HCT116 (cell line): ENCODE results near the gene CDKN2B-AS1. TPM values are rescaled to one million over a fixed set of nuclear protein-coding genes. Genes with fewer than 3 reads are reported as not detected.

Source experiments
- ATAC-seq: fragments of 200-7000 bp; cut with Tn5 transposase; 2 replicates; pipeline ENCODE4 v1.9.1; 2020; ENCODE audit warnings: mild to moderate bottlenecking, moderate library complexity
- BruUV-seq: library from RNA; stranded (reverse); fragments of 400-500 nt; replicated peaks from 2 replicates; lab custom pipeline; 2021; lab: Mats Ljungman, UMichigan
- CTCF ChIA-PET: fragments of 300-600 bp; sonication (Branson Sonifier 250); formaldehyde crosslinking; loops from one replicate; lab custom pipeline; 2021; ENCODE audit warnings: antibody characterized with exemption; lab: Charles Lee
- POLR2A ChIA-PET: fragments of 300-600, 350-600 bp; sonication (Branson Sonifier 250); formaldehyde crosslinking; loops from one replicate; lab custom pipeline; 2021; ENCODE audit warnings: antibody characterized with exemption; lab: Charles Lee
- RAD21 ChIA-PET, 2 experiments: fragments of 300-600 bp; sonication (Branson Sonifier 250); formaldehyde crosslinking; loops; one replicate each; lab custom pipeline; 2023; ENCODE audit warnings: low total read pairs in 2 of 2; ENCODE audit not compliant: uncharacterized antibody in 2 of 2, unreplicated experiment in 2 of 2, low non-redundant PET in 1 of 2; lab: Charles Lee
- DNase-seq: peaks from one replicate; pipeline ENCODE4 v3.0.0-alpha.2; 2010; ENCODE audit warnings: low read depth, low spot score
- H2AFZ ChIP-seq: fragments of 200-600 bp; shearing (Covaris generic), sonication (generic); 2 replicates; pipeline ENCODE4 v1.6.1; 2017; ENCODE audit warnings: low read depth, mixed run types, mixed read lengths, antibody characterized with exemption, low read length; ENCODE audit not compliant: poor library complexity, severe bottlenecking
- H3K27ac ChIP-seq: 2 replicates; pipeline ENCODE4 v1.5.1; 2012; ENCODE audit warnings: low read depth, low read length
- H3K27me3 ChIP-seq: fragments of 200-600 bp; sonication (generic); 2 replicates; pipeline ENCODE4 v1.6.1; 2016; ENCODE audit warnings: mixed run types, low read length, mixed read lengths; ENCODE audit not compliant: insufficient read depth
- H3K36me3 ChIP-seq, 2 experiments: fragments of 200-500 bp in 1 of 2; fragments of 200-600 bp in 1 of 2; sonication (Bioruptor generic) in 1 of 2; sonication (generic) in 1 of 2; 2 replicates each; pipeline versions ENCODE4 v1.5.1 to v1.6.1; 2014 to 2016; ENCODE audit warnings: low read length in 2 of 2, inconsistent platforms in 1 of 2, mixed read lengths in 1 of 2, mixed run types in 1 of 2; ENCODE audit not compliant: insufficient read depth in 2 of 2, control insufficient read depth in 1 of 2
- H3K4me1 ChIP-seq, 2 experiments: fragments of 200-600 bp in 1 of 2; sonication (generic) in 1 of 2; 2 replicates each; pipeline versions ENCODE4 v1.5.1 to v1.6.1; 2012 to 2017; ENCODE audit warnings: low read length in 2 of 2, inconsistent platforms in 1 of 2, mild to moderate bottlenecking in 1 of 2, mixed read lengths in 1 of 2, mixed run types in 1 of 2, moderate library complexity in 1 of 2; ENCODE audit not compliant: insufficient read depth in 2 of 2, control insufficient read depth in 1 of 2
- H3K4me2 ChIP-seq: fragments of 200-600 bp; sonication (generic); 2 replicates; pipeline ENCODE4 v1.6.1; 2017; ENCODE audit warnings: mixed run types, low read length, mixed read lengths
- H3K4me3 ChIP-seq, 2 experiments: fragments of 200-600 bp in 1 of 2; sonication (generic) in 1 of 2; replicated peaks in 1 of 2; 2 replicates each; pipeline ENCODE4 v1.5.1; 2011 to 2016; ENCODE audit warnings: low read length in 2 of 2, control low read depth in 1 of 2, low read depth in 1 of 2, mild to moderate bottlenecking in 1 of 2, mixed read lengths in 1 of 2, mixed run types in 1 of 2
- H3K79me2 ChIP-seq: fragments of 200-600 bp; sonication (generic); 2 replicates; pipeline ENCODE4 v1.6.1; 2017; ENCODE audit warnings: mild to moderate bottlenecking, mixed run types, low read length, moderate library complexity, mixed read lengths; ENCODE audit not compliant: insufficient read depth
- H3K9ac ChIP-seq: fragments of 200-600 bp; sonication (generic); 2 replicates; pipeline ENCODE4 v1.6.1; 2016; ENCODE audit warnings: low read length, mixed read lengths
- H3K9me2 ChIP-seq: fragments of 200-600 bp; sonication (generic), shearing (Covaris generic); 2 replicates; pipeline ENCODE4 v1.6.1; 2017; ENCODE audit warnings: mixed run types, mild to moderate bottlenecking, moderate library complexity; ENCODE audit not compliant: insufficient read depth
- H3K9me3 ChIP-seq, 2 experiments: fragments of 200-500 bp in 1 of 2; fragments of 200-600 bp in 1 of 2; sonication (Bioruptor generic) in 1 of 2; sonication (generic) in 1 of 2; 2 replicates each; pipeline ENCODE4 v1.6.1; 2014 to 2017; ENCODE audit warnings: low read length in 2 of 2, mixed read lengths in 2 of 2, inconsistent platforms in 1 of 2, low read depth in 1 of 2, mild to moderate bottlenecking in 1 of 2, mixed run types in 1 of 2, moderate library complexity in 1 of 2; ENCODE audit not compliant: control insufficient read depth in 1 of 2, insufficient read depth in 1 of 2
- H4K20me1 ChIP-seq: fragments of 200-600 bp; sonication (generic), shearing (Covaris generic); 2 replicates; pipeline ENCODE4 v1.6.1; 2017; ENCODE audit warnings: mixed run types, mild to moderate bottlenecking, moderate library complexity; ENCODE audit not compliant: insufficient read depth
- ATF3 ChIP-seq: IDR thresholded peaks from 2 replicates; pipeline ENCODE4 v1.6.1; 2012
- CBX3 ChIP-seq: IDR thresholded peaks from 2 replicates; pipeline ENCODE4 v1.6.1; 2012; ENCODE audit warnings: low read depth
- CTCF ChIP-seq, 3 experiments: fragments of 200-600 bp in 1 of 3; sonication (generic) in 1 of 3; IDR thresholded peaks in 2 of 3; conservative IDR thresholded peaks in 1 of 3; 2 replicates each; pipeline ENCODE4 v1.5.1; 2012 to 2017; ENCODE audit warnings: low read depth in 2 of 3, low read length in 2 of 3, antibody characterized with exemption in 1 of 3, borderline replicate concordance in 1 of 3, control low read depth in 1 of 3, mild to moderate bottlenecking in 1 of 3, mixed read lengths in 1 of 3, mixed run types in 1 of 3, moderate library complexity in 1 of 3; ENCODE audit not compliant: insufficient read depth in 1 of 3
- EZH2 ChIP-seq: fragments of 200-600 bp; sonication (generic); IDR thresholded peaks from 2 replicates; pipeline ENCODE4 v1.6.1; 2017; ENCODE audit warnings: antibody characterized with exemption, mixed run types
- MAX ChIP-seq: IDR thresholded peaks from 2 replicates; pipeline ENCODE4 v1.6.1; 2012
- POLR2A ChIP-seq: IDR thresholded peaks from 2 replicates; pipeline ENCODE4 v1.7.0; 2011; ENCODE audit warnings: borderline replicate concordance; ENCODE audit not compliant: insufficient read depth, insufficient read length; ENCODE audit errors: extremely low read depth
- SRF ChIP-seq: IDR thresholded peaks from 2 replicates; pipeline ENCODE4 v1.6.1; 2012; ENCODE audit warnings: low read depth
- YY1 ChIP-seq: IDR thresholded peaks from 2 replicates; pipeline ENCODE4 v1.6.1; 2011; ENCODE audit warnings: low read length, low read depth, moderate library complexity, mild to moderate bottlenecking; ENCODE audit not compliant: insufficient replicate concordance; ENCODE audit errors: extremely low read depth
- ZBTB33 ChIP-seq: IDR thresholded peaks from 2 replicates; pipeline ENCODE4 v1.6.1; 2011; ENCODE audit warnings: mild to moderate bottlenecking, low read length, moderate library complexity; ENCODE audit not compliant: insufficient replicate concordance; ENCODE audit errors: extremely low read depth
- ZFX ChIP-seq: fragments of 450-650 bp; IDR thresholded peaks from 2 replicates; pipeline ENCODE4 v1.6.1; 2017
- intact Hi-C: fragments of 100-400 bp; cut with micrococcal nuclease; formaldehyde crosslinking; loops from 2 replicates; pipeline ENCODE4 v1.10.0; 2022
- total RNA-seq: library from RNA; stranded (reverse); gene quantifications from one replicate; pipeline ENCODE4 v1.2.1, GENCODE V29; 2021; ENCODE audit not compliant: unreplicated experiment

Gene CDKN2B-AS1
- total RNA-seq, 1 experiment from 2014 or later: 1.7 TPM

GRCh38 chr9:22068369-22068768 lies 73.8 kb downstream of the CDKN2B-AS1 start:
- Histone ChIP-seq H4K20me1 (no peaks in the 10 kb centered on the region), H3K4me3 (no peak overlapping the region), H3K4me1 (no peaks in the 10 kb centered on the region), H3K27me3 (no peaks in the 10 kb centered on the region), H3K79me2 (no peaks in the 10 kb centered on the region), H3K36me3 (no peaks in the 10 kb centered on the region), H3K4me2 (no peak overlapping the region), H3K27ac (no peak overlapping the region), H3K9me2 (no peaks in the 10 kb centered on the region), H2AFZ (no peak overlapping the region), H3K9ac (no peak overlapping the region), H3K9me3 (no peaks in the 10 kb centered on the region)
- POLR2A ChIA-PET: no interaction called here
- intact Hi-C loops: no loop called here
- TF ChIP-seq EZH2 (no peak), ATF3 (no peak), MAX (no peak), CBX3 (no peak), CTCF (IDR thresholded peaks at IDR 0.05 in 2 of 3, conservative IDR thresholded peaks at IDR 0.05 in 1 of 3; ENCODE audit: borderline replicate concordance in 1 of 3, insufficient read depth in 1 of 3, low read depth in 2 of 3, low read length in 2 of 3) (no peak), ZFX (no peak), YY1 (no peak), ZBTB33 (no peak), POLR2A (no peak), SRF (no peak)
- CTCF ChIA-PET: no interaction called here
- BruUV-seq: no TSS peak
- DNase-seq: no peak
- RAD21 ChIA-PET: no interaction called here
- no peak for ATAC-seq
